ENCODE results near the gene ZBTB47.

The ZBTB47 gene

GRCh38 chr3:42653560-42654330, at the start of gene ZBTB47:
ZBTB47 (plus strand) TSS chr3:42653697; CDS start chr3:42658356, 4,659 bp downstream.
- DNase-seq (ENCODE audit: low spot score) = peak; percentile 50

GRCh38 chr3:42605546-42606173, 47.8 kb upstream of the ZBTB47 start:
- DNase-seq (ENCODE audit: low spot score) = peak; percentile 56

- DNase-seq (ENCODE audit: low spot score) = peak; percentile 26
Observed at GRCh38 chr3:42608581-42608980, 44.9 kb upstream of the ZBTB47 start.

- DNase-seq (ENCODE audit: low spot score) = no peak
Observed at GRCh38 chr3:42610976-42611375, 42.5 kb upstream of the ZBTB47 start.

GRCh38 chr3:42612217-42612616, 41.3 kb upstream of the ZBTB47 start:
- DNase-seq (ENCODE audit: low spot score) = no peak

- no peak for DNase-seq (ENCODE audit: low spot score)
Observed at GRCh38 chr3:42612928-42613327, 40.6 kb upstream of the ZBTB47 start.

- DNase-seq (ENCODE audit: low spot score) = no peak
Observed at GRCh38 chr3:42613462-42613861, 40.0 kb upstream of the ZBTB47 start.

- DNase-seq (ENCODE audit: low spot score) = no peak
Observed at GRCh38 chr3:42631620-42632019, 21.9 kb upstream of the ZBTB47 start.

GRCh38 chr3:42632146-42632545, 21.4 kb upstream of the ZBTB47 start:
- no peak for DNase-seq (ENCODE audit: low spot score)

GRCh38 chr3:42633544-42633943, 20.0 kb upstream of the ZBTB47 start:
- no peak for DNase-seq (ENCODE audit: low spot score)

GRCh38 chr3:42635111-42635510, 18.4 kb upstream of the ZBTB47 start:
- DNase-seq (ENCODE audit: low spot score) = peak; percentile 51

GRCh38 chr3:42637001-42637400, 16.5 kb upstream of the ZBTB47 start:
- DNase-seq (ENCODE audit: low spot score) = no peak

GRCh38 chr3:42638339-42638842, 15.1 kb upstream of the ZBTB47 start:
- no peak for DNase-seq (ENCODE audit: low spot score)

GRCh38 chr3:42639192-42639591, 14.3 kb upstream of the ZBTB47 start:
- DNase-seq (ENCODE audit: low spot score) = no peak

GRCh38 chr3:42640129-42640528, 13.4 kb upstream of the ZBTB47 start:
- no peak for DNase-seq (ENCODE audit: low spot score)

- no peak for DNase-seq (ENCODE audit: low spot score)
Observed at GRCh38 chr3:42640771-42641370, 12.6 kb upstream of the ZBTB47 start.

GRCh38 chr3:42647821-42648459, 5.6 kb upstream of the ZBTB47 start:
- no peak for DNase-seq (ENCODE audit: low spot score)

- peak; percentile 39 for DNase-seq (ENCODE audit: low spot score)
Observed at GRCh38 chr3:42649006-42649405, 4.5 kb upstream of the ZBTB47 start.

- no peak for DNase-seq (ENCODE audit: low spot score)
Observed at GRCh38 chr3:42649783-42650182, 3.7 kb upstream of the ZBTB47 start.

GRCh38 chr3:42651248-42652091, 2.0 kb upstream of the ZBTB47 start:
- no peak for DNase-seq (ENCODE audit: low spot score)

GRCh38 chr3:42652251-42652610, 1.3 kb upstream of the ZBTB47 start:
- no peak for DNase-seq (ENCODE audit: low spot score)

Data from pons (tissue), 1 donor.